ENCODE results near the gene VPS54. TPM values are rescaled to one million over a fixed set of nuclear protein-coding genes. Genes with fewer than 3 reads are reported as not detected.

Gene VPS54
- total RNA-seq, 1 experiment from 2014 or later, result 14.6 TPM

GRCh38 chr2:64045938-64046337 is 26.7 kb upstream of the VPS54 start:
- POLR2A ChIA-PET, result no interaction called here
- no peak for ATAC-seq
- peaks cover 3% of the 10 kb centered on the region; the same call in 1 of the 2 replicates for H3K36me3 Mint-ChIP-seq
- CTCF ChIA-PET, result no interaction called here
- H3K9me3 Mint-ChIP-seq, result peaks cover 5% of the 10 kb centered on the region
- no peak overlapping the region for H3K4me3 Mint-ChIP-seq
- DNase-seq (ENCODE audit: low spot score), result no peak
- H3K27ac Mint-ChIP-seq, result no peak overlapping the region
- TF ChIP-seq TP53 (CRISPR knock-in tag; IDR thresholded peaks at IDR 0.05) (no peak), ZNF138 (CRISPR knock-in tag; conservative IDR thresholded peaks at IDR 0.05) (no peak), HMGA2 (CRISPR knock-in tag; IDR thresholded peaks at IDR 0.05) (no peak), USF2 (CRISPR knock-in tag; IDR thresholded peaks at IDR 0.05) (no peak), CREM (CRISPR knock-in tag; IDR thresholded peaks at IDR 0.05) (no peak)
- TF ChIP-seq, protein P1, sequence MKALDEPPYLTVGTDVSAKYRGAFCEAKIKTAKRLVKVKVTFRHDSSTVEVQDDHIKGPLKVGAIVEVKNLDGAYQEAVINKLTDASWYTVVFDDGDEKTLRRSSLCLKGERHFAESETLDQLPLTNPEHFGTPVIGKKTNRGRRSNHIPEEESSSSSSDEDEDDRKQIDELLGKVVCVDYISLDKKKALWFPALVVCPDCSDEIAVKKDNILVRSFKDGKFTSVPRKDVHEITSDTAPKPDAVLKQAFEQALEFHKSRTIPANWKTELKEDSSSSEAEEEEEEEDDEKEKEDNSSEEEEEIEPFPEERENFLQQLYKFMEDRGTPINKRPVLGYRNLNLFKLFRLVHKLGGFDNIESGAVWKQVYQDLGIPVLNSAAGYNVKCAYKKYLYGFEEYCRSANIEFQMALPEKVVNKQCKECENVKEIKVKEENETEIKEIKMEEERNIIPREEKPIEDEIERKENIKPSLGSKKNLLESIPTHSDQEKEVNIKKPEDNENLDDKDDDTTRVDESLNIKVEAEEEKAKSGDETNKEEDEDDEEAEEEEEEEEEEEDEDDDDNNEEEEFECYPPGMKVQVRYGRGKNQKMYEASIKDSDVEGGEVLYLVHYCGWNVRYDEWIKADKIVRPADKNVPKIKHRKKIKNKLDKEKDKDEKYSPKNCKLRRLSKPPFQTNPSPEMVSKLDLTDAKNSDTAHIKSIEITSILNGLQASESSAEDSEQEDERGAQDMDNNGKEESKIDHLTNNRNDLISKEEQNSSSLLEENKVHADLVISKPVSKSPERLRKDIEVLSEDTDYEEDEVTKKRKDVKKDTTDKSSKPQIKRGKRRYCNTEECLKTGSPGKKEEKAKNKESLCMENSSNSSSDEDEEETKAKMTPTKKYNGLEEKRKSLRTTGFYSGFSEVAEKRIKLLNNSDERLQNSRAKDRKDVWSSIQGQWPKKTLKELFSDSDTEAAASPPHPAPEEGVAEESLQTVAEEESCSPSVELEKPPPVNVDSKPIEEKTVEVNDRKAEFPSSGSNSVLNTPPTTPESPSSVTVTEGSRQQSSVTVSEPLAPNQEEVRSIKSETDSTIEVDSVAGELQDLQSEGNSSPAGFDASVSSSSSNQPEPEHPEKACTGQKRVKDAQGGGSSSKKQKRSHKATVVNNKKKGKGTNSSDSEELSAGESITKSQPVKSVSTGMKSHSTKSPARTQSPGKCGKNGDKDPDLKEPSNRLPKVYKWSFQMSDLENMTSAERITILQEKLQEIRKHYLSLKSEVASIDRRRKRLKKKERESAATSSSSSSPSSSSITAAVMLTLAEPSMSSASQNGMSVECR (CRISPR knock-in tag; IDR thresholded peaks at IDR 0.05; ENCODE audit: borderline replicate concordance), result no peak
- H3K4me1 Mint-ChIP-seq, result peaks cover 14% of the 10 kb centered on the region
- H3K27me3 Mint-ChIP-seq (ENCODE audit: low read depth), result no peaks in the 10 kb centered on the region

DNA sequence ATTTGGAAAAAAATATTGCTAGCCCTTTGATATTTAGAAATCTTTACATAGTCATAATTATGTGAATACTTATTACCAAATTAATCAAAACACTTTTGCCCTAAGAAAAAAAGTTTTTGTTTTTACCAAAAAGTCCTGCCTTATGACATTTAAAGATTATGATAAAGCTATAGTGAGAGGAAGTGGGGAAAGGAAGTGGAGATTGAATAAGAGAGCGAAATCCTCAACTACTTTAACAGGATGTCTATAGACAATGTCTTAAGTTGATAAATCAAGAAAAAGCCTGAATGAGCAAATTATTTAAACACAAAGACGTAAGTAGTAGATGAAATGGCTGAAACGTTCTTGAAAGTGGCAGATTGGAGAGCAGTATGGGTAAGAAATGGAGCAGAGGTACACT is 20.9 kb upstream of the VPS54 start:
- no peak overlapping the region for H3K4me3 Mint-ChIP-seq
- ChIA-PET CTCF (no interaction called here), POLR2A (no interaction called here)
- H3K36me3 Mint-ChIP-seq, result peaks cover 5% of the 10 kb centered on the region; the same call in 1 of the 2 replicates
- DNase-seq (ENCODE audit: low spot score) (no peak), ATAC-seq (no peak)
- TF ChIP-seq KAT7 (CRISPR knock-in tag; IDR thresholded peaks at IDR 0.05; ENCODE audit: borderline replicate concordance) (no peak), NFE2L1 (CRISPR knock-in tag; IDR thresholded peaks at IDR 0.05) (no peak), ZNF423 (CRISPR knock-in tag; IDR thresholded peaks at IDR 0.05) (no peak)
- no peak overlapping the region for H3K27ac Mint-ChIP-seq
- H3K4me1 Mint-ChIP-seq, result peaks cover 15% of the 10 kb centered on the region
- peaks cover 5% of the 10 kb centered on the region for H3K9me3 Mint-ChIP-seq
- H3K27me3 Mint-ChIP-seq (ENCODE audit: low read depth), result no peaks in the 10 kb centered on the region

DNA sequence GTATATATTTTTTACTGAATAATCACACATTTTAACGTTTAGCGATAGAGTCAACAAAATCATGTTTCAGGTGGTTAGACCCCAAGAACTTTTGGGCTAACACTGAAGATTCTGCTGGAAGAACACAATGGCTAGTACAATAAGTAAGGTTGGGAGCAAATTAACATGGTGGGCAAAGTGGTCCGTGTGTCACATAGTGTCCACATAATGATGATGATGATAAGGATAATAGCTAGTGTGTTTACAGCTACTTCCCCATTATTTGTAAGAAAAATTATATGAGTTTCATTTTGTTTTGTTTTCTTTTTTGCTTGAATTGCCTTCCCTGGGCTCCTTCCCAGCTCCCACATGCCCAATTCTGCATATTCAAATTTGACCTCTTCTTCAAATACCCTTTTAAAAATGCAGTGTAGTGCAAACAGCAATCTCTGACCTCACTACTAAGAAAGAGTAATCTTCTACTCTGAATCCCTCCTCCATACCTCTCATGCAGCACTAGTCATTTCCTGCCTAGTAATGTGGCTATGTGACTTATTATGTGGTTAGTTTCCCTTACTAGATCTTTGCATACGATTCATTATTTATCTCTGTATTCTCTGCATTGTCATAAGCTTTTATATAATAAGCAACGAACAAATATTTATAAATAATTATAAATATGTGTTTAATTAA is 16.9 kb upstream of the VPS54 start:
- H3K4me3 Mint-ChIP-seq, result no peak overlapping the region
- TF ChIP-seq, protein P2, sequence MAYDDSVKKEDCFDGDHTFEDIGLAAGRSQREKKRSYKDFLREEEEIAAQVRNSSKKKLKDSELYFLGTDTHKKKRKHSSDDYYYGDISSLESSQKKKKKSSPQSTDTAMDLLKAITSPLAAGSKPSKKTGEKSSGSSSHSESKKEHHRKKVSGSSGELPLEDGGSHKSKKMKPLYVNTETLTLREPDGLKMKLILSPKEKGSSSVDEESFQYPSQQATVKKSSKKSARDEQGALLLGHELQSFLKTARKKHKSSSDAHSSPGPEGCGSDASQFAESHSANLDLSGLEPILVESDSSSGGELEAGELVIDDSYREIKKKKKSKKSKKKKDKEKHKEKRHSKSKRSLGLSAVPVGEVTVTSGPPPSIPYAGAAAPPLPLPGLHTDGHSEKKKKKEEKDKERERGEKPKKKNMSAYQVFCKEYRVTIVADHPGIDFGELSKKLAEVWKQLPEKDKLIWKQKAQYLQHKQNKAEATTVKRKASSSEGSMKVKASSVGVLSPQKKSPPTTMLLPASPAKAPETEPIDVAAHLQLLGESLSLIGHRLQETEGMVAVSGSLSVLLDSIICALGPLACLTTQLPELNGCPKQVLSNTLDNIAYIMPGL (CRISPR knock-in tag; IDR thresholded peaks at IDR 0.05), result no peak
- TF ChIP-seq GABPB1 (CRISPR knock-in tag; IDR thresholded peaks at IDR 0.05) (no peak), IRF1 (CRISPR knock-in tag; IDR thresholded peaks at IDR 0.05) (no peak), JAZF1 (CRISPR knock-in tag; IDR thresholded peaks at IDR 0.05) (no peak), SMAD3 (CRISPR knock-in tag; IDR thresholded peaks at IDR 0.05; ENCODE audit: borderline replicate concordance) (no peak), USF2 (CRISPR knock-in tag; IDR thresholded peaks at IDR 0.05) (no peak), ZNF121 (CRISPR knock-in tag; IDR thresholded peaks at IDR 0.05) (no peak)
- no peak for ATAC-seq
- no peaks in the 10 kb centered on the region for H3K27me3 Mint-ChIP-seq (ENCODE audit: low read depth)
- peaks cover 19% of the 10 kb centered on the region for H3K4me1 Mint-ChIP-seq
- POLR2A ChIA-PET, result no interaction called here
- H3K36me3 Mint-ChIP-seq, result peaks cover 3% of the 10 kb centered on the region; the same call in 1 of the 2 replicates
- CTCF ChIA-PET, result no interaction called here
- no peaks in the 10 kb centered on the region for H3K9me3 Mint-ChIP-seq
- DNase-seq (ENCODE audit: low spot score), result no peak
- no peak overlapping the region for H3K27ac Mint-ChIP-seq

All from WTC11 (cell line).